Tibial nerve (tissue), 4 donors: ENCODE measurements around the gene DGCR2. TPM values are rescaled to one million over a fixed set of nuclear protein-coding genes. Genes with fewer than 3 reads are reported as not detected.

ENCODE experiments used
- DNase-seq, 2 donors: peaks; one replicate each; pipeline ENCODE4 v3.0.0-alpha.2; 2019; ENCODE audit warnings: low spot score in 2 of 2
- H3K27ac ChIP-seq, 4 donors: fragments of 200-600 bp; sonication (generic) in 3 of 4; one replicate each; pipeline ENCODE4 v1.5.1; 2017 to 2019; ENCODE audit warnings: mild to moderate bottlenecking in 1 of 4
- H3K27me3 ChIP-seq, 2 donors: fragments of 200-600 bp; sonication (generic) in 1 of 2; one replicate each; pipeline versions ENCODE4 v1.5.1 to v1.6.0; 2017 to 2019
- H3K36me3 ChIP-seq, 3 donors: fragments of 200-600 bp; sonication (generic); one replicate each; pipeline ENCODE4 v1.5.1; 2018 to 2019
- H3K4me1 ChIP-seq, 4 donors: fragments of 200-600 bp; sonication (generic) in 3 of 4; one replicate each; pipeline ENCODE4 v1.5.1; 2017 to 2019
- H3K4me3 ChIP-seq, 4 donors: fragments of 200-600 bp; sonication (generic) in 3 of 4; one replicate each; pipeline ENCODE4 v1.5.1; 2017 to 2019; ENCODE audit warnings: mild to moderate bottlenecking in 1 of 4, moderate library complexity in 1 of 4
- H3K9me3 ChIP-seq, 4 donors: fragments of 200-600 bp; sonication (generic) in 3 of 4; one replicate each; pipeline ENCODE4 v1.5.1; 2017 to 2019
- CTCF ChIP-seq, 5 experiments: fragments of 200-600 bp in 3 of 5; fragments of 450-650 bp in 2 of 5; sonication (generic) in 3 of 5; IDR thresholded peaks; one replicate each; pipeline ENCODE4 v1.5.1; 2016 to 2019; ENCODE audit warnings: antibody characterized with exemption in 5 of 5, mild to moderate bottlenecking in 3 of 5, moderate library complexity in 2 of 5
- EP300 ChIP-seq, 2 donors: sonication (generic); formaldehyde crosslinking; IDR thresholded peaks; one replicate each; pipeline ENCODE4 v1.6.1; 2017; ENCODE audit warnings: antibody characterized with exemption in 2 of 2, mild to moderate bottlenecking in 1 of 2
- POLR2A ChIP-seq, 2 donors: fragments of 450-650 bp; IDR thresholded peaks; one replicate each; pipeline ENCODE4 v1.6.1; 2017; ENCODE audit warnings: antibody characterized with exemption in 2 of 2, mild to moderate bottlenecking in 2 of 2, moderate library complexity in 2 of 2
- whole genome bisulfite sequencing, 2 donors: methylation state at CpG; one replicate each; pipeline ENCODE4 v1.1.5; 2018; 5-methylcytosine and 5-hydroxymethylcytosine counted together
- total RNA-seq, 4 donors: library from RNA; depleted of rRNA; stranded (reverse); fragments of >200 nt; gene quantifications; one replicate each; pipeline ENCODE4 v1.1.0, GENCODE V29; 2016

DGCR2 gene
- total RNA-seq, 4 donors from 2014 or later: 57.6 to 68.0 (median 58.9) TPM

GRCh38 chr22:19152942-19153883, 31.0 kb upstream of the DGCR2 start:
- H3K4me1 ChIP-seq: peaks cover 0 to 18% (median 4%) of the 10 kb centered on the region in 4 donors

GRCh38 chr22:19151329-19152191, 29.3 kb upstream of the DGCR2 start:
- TF ChIP-seq EP300 (IDR thresholded peaks at IDR 0.05): no peak
- no peak for TF ChIP-seq POLR2A (IDR thresholded peaks at IDR 0.05)
- no peak for TF ChIP-seq CTCF (IDR thresholded peaks at IDR 0.05)
- WGBS, 2 donors: 52% methylated on average over 8 to 10 of the region's 10 CpGs
- H3K27me3 ChIP-seq: peaks cover 0 to 56% of the 10 kb centered on the region in 2 donors

More at GRCh38 chr22:19152942-19153883, 31.0 kb upstream of the DGCR2 start:
- no peaks in the 10 kb centered on the region for H3K36me3 ChIP-seq
- TF ChIP-seq CTCF (IDR thresholded peaks at IDR 0.05): no peak
- TF ChIP-seq POLR2A (IDR thresholded peaks at IDR 0.05): no peak
- no peak for TF ChIP-seq EP300 (IDR thresholded peaks at IDR 0.05)
- no peak overlapping the region for H3K27ac ChIP-seq
- H3K4me3 ChIP-seq: no peak overlapping the region
- H3K27me3 ChIP-seq: peaks cover 0 to 50% of the 10 kb centered on the region in 2 donors
- WGBS, 2 donors: 71 to 72% methylated on average over 11 of the region's 11 CpGs
- DNase-seq: no peak
- H3K9me3 ChIP-seq: peaks cover 0 to 5% (median 0%) of the 10 kb centered on the region in 4 donors

GRCh38 chr22:19150482-19151328, 28.5 kb upstream of the DGCR2 start:
- WGBS, 2 donors: 12 to 15% methylated on average over 26 to 43 of the region's 68 CpGs
- peaks cover 0 to 5% (median 0%) of the 10 kb centered on the region in 4 donors for H3K9me3 ChIP-seq
- TF ChIP-seq POLR2A (IDR thresholded peaks at IDR 0.05): no peak
- no peak for TF ChIP-seq CTCF (IDR thresholded peaks at IDR 0.05)
- no peak for TF ChIP-seq EP300 (IDR thresholded peaks at IDR 0.05)
- H3K36me3 ChIP-seq: no peaks in the 10 kb centered on the region
- H3K4me3 ChIP-seq: no peak overlapping the region
- H3K27ac ChIP-seq: no peak overlapping the region
- H3K4me1 ChIP-seq: peaks cover 0 to 18% (median 4%) of the 10 kb centered on the region in 4 donors
- DNase-seq: no peak
- H3K27me3 ChIP-seq: peaks cover 0 to 56% of the 10 kb centered on the region in 2 donors

More at GRCh38 chr22:19151329-19152191, 29.3 kb upstream of the DGCR2 start:
- no peaks in the 10 kb centered on the region for H3K36me3 ChIP-seq
- H3K9me3 ChIP-seq: peaks cover 0 to 5% (median 0%) of the 10 kb centered on the region in 4 donors
- no peak overlapping the region for H3K4me3 ChIP-seq
- no peak overlapping the region for H3K27ac ChIP-seq
- H3K4me1 ChIP-seq: peaks cover 0 to 18% (median 4%) of the 10 kb centered on the region in 4 donors
- DNase-seq: no peak

- Histone ChIP-seq H3K36me3 (no peaks in the 10 kb centered on the region), H3K27me3 (peaks cover 0 to 56% of the 10 kb centered on the region in 2 donors), H3K4me3 (peak within 1 kb of the TSS in 3 of 4 donors; percentile 2 to 40 (median 12)), H3K9me3 (peaks cover 0 to 5% (median 0%) of the 10 kb centered on the region in 4 donors), H3K27ac (no peak within 1 kb of the TSS), H3K4me1 (peaks cover 0 to 18% (median 4%) of the 10 kb centered on the region in 4 donors)
- TF ChIP-seq CTCF (IDR thresholded peaks at IDR 0.05) (no peak), POLR2A (IDR thresholded peaks at IDR 0.05) (no peak), EP300 (IDR thresholded peaks at IDR 0.05) (no peak)
- no peak for DNase-seq
- 0% methylated on average over 1 of the region's 59 CpGs; no CpG with 5 or more reads in 1 of the 2 donors for WGBS, 2 donors
Observed at GRCh38 chr22:19149991-19150390, 27.8 kb upstream of the DGCR2 start, which contains the start of gene GSC2. GSC2 (minus strand) TSS chr22:19150292; CDS start chr22:19150283, 9 bp downstream.
